ENCODE measurements around the gene SYT8.
"Not testable (repeated sequence)": the region's sequence is repeated elsewhere in the genome, so short reads cannot be mapped to it uniquely, and the experiment has no call there.

Gene SYT8
- 0 reads per million in 4 experiments for total RNA-seq

GRCh38 chr11:1834779-1835670 is at the start of gene SYT8:
SYT8 (plus strand) TSS chr11:1834990; CDS start chr11:1835106, 116 bp downstream.
- no peak for DNase-seq

- no peak for DNase-seq
Measured at GRCh38 chr11:1785749-1786413, 48.9 kb upstream of the SYT8 start.

- DNase-seq: no peak
Measured at GRCh38 chr11:1786466-1786865, 48.3 kb upstream of the SYT8 start.

- DNase-seq: no peak
Measured at GRCh38 chr11:1791912-1792311, 42.9 kb upstream of the SYT8 start.

- no peak for DNase-seq
Measured at GRCh38 chr11:1792461-1792860, 42.3 kb upstream of the SYT8 start.

GRCh38 chr11:1793081-1793480 is 41.7 kb upstream of the SYT8 start:
- DNase-seq: no peak

GRCh38 chr11:1796413-1797011 is 38.3 kb upstream of the SYT8 start:
- no peak for DNase-seq

- no peak for DNase-seq
Measured at GRCh38 chr11:1797391-1798125, 37.2 kb upstream of the SYT8 start.

- DNase-seq: no peak
Measured at GRCh38 chr11:1803246-1803645, 31.5 kb upstream of the SYT8 start.

- DNase-seq: not testable (repeated sequence)
Measured at GRCh38 chr11:1803835-1804519, 30.8 kb upstream of the SYT8 start.

- no peak for DNase-seq
Measured at GRCh38 chr11:1805525-1805924, 29.3 kb upstream of the SYT8 start.

GRCh38 chr11:1807264-1807995 is 27.4 kb upstream of the SYT8 start:
- DNase-seq: no peak

- DNase-seq: no peak
Measured at GRCh38 chr11:1810761-1811160, 24.0 kb upstream of the SYT8 start.

GRCh38 chr11:1812274-1812673 is 22.5 kb upstream of the SYT8 start:
- no peak for DNase-seq

- no peak for DNase-seq
Measured at GRCh38 chr11:1812801-1813200, 22.0 kb upstream of the SYT8 start.

GRCh38 chr11:1813356-1813755 is 21.4 kb upstream of the SYT8 start:
- DNase-seq: not testable (repeated sequence)

- DNase-seq: no peak
Measured at GRCh38 chr11:1814691-1815090, 20.1 kb upstream of the SYT8 start.

GRCh38 chr11:1815311-1815710 is 19.5 kb upstream of the SYT8 start:
- DNase-seq: no peak

GRCh38 chr11:1815751-1816150 is 19.0 kb upstream of the SYT8 start:
- DNase-seq: no peak

- DNase-seq: no peak
Measured at GRCh38 chr11:1817000-1817399, 17.8 kb upstream of the SYT8 start.

GRCh38 chr11:1817511-1817910 is 17.3 kb upstream of the SYT8 start:
- DNase-seq: no peak

GRCh38 chr11:1819074-1819473 is 15.7 kb upstream of the SYT8 start:
- DNase-seq: no peak

All from effector CD8-positive, alpha-beta T cell (primary cell).